GM21423 (cell line): ENCODE results near the gene MAPK7.

Source experiments
- ATAC-seq: cut with Tn5 transposase; IDR thresholded peaks from one replicate; pipeline ENCODE4 v1.9.1; 2021; ENCODE audit warnings: mild to moderate bottlenecking, moderate library complexity; ENCODE audit not compliant: unreplicated experiment

Gene MAPK7

DNA sequence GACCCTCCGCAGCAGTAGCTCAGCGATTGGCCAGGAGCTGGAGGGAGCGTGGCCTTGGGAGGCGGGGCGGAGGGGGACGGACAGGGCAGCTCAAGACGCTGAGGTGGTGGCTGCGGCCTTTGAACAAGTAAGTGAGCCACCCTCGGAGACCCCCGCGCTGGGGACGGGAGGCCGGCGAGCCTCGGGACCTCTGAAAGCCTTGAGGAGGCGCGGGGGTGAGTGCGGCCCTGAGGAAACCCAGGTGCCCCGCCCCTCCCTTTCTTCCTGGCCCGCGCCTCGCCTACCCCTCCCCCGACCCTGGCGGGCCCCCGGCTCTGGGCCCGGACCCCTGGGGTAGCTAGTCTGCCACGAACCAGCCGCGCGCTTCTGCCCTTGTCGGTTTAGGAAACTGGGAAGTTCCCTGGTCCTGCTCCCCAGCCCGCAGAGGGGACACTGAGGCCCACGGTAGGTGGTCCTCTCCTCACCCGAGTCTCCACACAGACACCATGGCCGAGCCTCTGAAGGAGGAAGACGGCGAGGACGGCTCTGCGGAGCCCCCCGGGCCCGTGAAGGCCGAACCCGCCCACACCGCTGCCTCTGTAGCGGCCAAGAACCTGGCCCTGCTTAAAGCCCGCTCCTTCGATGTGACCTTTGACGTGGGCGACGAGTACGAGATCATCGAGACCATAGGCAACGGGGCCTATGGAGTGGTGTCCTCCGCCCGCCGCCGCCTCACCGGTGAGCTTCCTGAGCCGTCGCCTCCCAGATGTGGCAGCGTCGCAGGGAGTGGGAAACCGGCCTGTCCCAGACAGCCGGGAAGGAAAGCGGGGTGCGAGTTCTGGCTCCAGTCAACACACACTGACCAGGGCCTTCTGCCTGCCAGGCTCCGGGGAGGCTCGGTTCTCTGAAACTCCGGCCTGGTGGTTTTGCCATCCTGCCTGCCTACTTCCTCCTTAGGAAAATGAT lies at the start of gene MAPK7:
Gene MAPK7, plus strand, starts transcription at position 83 of the 945 bp plus-strand sequence. Its CDS starts 403 bp downstream, at position 486.
- ATAC-seq: no peak

DNA sequence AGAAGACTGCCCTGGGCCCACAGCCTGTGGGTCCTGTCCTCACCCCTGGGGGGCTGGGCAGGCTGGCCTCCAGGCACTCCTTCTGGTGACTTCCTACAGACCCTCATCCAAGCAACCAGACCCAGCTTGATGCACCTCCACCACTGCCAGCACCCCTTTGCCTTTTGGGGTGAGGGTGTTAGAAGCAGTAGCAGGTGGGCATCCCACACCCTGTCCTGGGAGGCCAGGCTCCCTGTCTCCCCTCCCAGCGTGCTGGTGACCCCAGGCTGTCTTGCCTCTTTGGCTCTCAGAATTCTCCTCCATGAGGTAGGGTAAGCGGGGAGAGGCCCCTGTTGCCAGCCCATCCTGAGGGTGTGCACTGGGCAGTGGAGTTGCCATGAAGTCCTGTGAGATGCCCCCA lies 49.2 kb upstream of the MAPK7 start:
- ATAC-seq: no peak

DNA sequence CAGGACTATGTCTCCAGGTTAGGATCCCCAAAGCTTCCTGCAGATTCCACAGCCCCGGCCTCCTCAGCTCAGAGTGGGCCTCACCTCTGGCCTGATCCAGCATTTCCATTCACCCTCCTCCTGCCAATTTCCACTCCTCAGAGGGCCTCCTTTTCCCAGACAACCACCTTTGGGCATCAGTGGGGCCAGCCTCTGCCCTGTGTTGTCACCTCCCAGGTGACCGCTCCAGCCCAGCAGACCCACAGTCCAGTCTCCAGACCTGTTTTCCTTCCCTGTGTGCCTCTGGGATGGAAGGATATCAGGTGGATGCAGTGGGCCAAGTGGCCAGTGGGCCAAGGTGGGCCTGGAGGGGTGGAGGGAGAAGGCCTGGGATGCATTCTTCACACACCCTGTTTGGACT lies 48.5 kb upstream of the MAPK7 start:
- ATAC-seq: no peak

DNA sequence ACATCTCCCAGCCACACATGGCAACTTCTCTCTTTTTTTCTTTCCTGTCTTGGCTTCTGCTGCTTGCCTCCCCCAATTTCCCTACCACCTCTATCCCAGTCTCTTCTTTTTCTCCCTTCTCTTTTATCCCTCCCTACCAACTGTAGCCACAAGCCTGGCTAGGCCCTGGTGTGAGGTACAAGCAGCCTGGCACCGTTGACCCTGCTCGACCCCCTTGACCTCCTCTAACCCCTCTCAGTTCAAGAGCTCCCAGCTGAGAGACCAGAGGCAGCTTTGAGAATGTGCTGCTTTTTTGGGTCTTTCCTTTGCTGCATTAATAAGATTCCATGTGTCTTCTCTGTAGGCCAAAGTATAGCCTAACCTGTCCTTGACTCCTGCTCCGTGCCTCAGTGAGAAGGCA lies 48.0 kb upstream of the MAPK7 start:
- ATAC-seq: no peak

DNA sequence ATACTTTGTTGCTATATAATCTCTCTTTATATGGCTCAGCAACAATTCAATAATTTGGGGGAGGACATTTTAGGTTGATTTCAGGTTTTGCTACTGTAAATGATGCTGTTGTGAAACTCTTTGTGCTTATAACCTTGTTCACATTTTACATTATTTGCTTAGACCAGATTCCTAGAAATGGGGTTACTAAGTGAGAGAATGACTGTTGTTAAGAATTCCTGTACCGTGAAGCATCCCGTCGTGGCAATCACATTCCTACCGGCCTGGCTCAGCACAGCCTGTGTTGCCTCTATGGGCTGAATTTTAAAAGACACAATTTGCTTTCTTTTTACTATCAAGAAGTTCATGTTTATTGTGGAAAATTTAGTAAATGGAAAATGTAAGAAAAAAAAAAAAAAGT lies 47.2 kb upstream of the MAPK7 start:
- no peak for ATAC-seq

DNA sequence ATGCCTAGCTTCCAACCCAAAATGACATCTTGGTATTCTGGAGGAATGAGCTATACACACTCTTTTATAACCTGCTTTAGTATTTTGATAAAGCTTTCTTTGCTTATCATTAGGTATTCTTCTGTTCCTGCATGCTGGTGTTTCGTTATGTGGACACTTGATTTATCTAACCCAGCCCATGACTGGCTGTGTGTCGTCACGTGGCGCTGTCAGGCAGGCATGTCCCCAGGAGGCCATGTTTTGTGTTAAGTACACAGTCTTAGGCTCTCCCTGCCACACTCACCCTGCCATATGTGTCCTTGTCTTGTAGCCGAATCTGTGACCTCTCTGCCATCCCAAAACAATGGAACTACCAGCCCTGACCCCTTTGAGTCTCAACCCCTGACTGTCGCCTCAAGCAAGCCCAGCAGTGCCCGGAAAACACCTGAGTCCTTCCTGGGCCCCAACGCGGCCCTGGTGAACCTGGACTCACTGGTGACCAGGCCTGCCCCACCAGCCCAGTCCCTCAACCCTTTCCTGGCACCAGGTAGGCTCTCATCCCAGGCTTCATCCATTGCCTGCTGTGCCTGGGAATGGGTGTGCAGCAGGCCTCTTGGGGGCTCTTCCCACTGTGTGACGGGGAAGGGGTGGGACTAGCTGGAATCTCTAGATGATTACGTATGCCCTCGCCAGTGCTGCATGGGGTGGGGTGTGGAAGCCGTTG lies 46.6 kb upstream of the MAPK7 start:
- ATAC-seq: no peak

DNA sequence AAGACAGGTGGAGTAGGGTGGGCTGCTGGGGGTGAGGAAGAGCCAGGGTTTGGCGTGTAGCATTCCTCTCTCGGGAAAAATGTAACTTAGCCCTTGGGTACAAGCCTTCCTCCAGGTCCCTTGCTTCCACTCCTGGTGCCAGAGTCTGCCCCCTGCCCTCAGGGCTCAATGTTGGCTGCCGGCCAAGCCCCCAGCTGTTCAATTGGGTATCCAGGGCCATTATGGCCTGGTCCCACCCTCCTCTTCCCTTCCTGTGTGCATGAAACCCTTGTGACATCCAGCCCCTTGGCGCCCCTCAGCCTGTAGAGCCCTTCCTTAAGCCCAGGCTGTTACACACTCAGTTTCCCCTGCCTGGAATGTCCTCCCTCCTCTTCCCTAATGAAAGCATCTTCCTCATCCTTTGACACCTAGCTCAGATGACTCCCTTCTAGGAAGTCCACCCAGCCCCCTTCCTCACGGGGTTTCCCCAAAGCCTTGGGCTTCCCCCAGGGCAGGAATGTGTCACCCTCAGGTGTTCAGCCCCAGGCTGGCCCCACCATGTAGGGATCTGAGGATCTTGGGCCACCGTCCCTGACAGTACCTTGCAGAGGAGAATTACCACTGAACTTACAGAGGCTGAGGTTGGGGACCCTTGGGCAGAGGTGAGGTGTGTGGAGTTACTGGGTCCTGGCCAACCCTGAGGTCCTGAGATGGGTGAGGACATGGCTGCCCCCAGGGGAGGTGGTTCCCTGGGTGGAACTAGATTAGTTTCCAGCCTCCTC lies 45.7 kb upstream of the MAPK7 start:
- no peak for ATAC-seq

DNA sequence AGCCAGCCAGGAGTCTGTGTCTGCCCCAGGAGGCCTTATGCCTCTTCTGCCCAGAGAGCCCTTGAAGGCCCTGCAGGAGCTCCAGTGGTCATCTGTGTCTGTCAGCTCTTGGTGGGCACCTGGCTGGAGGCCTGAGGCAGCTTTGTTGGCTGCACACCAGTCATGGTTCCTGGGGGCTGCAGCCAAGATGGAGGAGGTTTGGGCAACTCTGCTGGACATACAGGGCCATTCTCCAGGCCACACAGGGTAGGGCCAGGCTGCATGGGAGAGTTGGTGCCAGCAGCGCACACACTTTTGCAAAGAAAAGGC lies 45.2 kb upstream of the MAPK7 start:
- no peak for ATAC-seq

DNA sequence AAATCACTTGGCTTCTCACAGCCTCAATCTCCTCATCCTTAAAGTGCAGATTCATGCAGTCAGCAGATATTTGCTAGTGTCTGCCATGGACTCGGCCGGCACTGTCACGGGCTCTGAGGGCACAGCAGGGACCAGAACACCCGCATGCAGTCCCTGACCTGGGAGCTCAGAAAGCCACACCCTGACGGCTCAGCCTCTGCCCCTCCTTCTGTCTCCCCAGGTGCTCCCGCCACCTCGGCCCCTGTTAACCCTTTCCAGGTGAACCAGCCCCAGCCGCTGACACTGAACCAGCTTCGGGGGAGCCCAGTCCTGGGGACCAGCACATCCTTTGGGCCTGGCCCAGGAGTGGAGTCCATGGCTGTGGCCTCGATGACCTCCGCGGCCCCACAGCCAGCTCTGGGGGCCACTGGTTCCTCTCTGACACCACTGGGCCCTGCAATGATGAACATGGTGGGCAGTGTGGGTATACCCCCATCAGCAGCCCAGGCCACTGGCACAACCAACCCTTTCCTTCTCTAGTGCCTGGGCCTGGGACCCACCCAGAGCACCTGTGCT lies 44.5 kb upstream of the MAPK7 start:
- no peak for ATAC-seq

DNA sequence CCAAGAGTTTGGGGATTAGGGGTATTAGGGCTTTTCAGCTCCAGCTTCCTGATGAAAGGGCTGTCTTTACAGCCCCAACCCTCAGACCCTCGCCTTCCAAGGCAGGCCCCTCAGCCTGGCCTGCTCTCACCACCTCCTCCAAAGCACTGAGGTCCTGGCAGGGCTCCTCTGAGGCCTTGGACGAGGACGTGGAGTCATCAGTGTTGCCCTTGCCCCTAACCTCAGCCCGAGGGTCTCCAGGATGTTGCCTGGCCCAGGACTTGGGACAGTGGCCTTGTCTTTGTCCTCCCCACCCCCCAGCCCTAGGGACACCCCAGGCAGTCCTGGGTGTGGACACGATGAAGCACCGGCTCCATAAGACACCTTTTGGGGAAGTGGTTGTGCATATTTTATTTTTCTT lies 44.0 kb upstream of the MAPK7 start:
- no peak for ATAC-seq

DNA sequence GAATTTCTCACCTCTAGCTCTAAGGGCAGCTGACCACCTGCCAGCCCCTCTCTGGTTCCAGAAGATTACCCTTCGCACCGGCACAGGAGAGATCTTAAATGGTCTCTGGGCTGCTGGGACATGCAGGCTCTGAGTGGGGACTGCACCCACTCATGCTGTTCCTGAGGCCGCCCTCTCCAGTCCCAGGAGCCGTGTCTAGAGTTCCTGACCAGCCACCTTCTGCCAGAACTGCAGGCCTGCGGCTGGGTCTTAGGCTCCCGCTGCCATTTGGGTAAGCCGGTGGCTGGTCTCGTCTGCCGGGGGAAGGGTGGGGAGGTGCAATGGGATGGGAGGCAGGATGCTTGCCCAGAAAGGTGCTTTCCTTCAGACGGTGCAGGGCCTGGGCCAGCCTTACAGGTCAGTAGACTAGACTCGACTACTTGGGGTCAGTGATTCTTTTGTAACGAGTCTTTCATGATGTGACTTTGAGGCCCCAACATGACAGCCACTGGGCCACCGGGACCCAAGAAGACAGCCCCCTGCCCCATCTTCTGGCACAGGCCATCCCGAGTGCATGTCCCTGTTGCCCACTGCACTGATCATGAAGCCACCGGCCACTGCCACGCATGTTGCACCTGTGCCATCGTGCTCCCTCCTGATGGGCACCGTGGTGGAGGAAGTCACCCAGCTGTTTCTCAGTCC lies 42.2 kb upstream of the MAPK7 start:
- no peak for ATAC-seq

DNA sequence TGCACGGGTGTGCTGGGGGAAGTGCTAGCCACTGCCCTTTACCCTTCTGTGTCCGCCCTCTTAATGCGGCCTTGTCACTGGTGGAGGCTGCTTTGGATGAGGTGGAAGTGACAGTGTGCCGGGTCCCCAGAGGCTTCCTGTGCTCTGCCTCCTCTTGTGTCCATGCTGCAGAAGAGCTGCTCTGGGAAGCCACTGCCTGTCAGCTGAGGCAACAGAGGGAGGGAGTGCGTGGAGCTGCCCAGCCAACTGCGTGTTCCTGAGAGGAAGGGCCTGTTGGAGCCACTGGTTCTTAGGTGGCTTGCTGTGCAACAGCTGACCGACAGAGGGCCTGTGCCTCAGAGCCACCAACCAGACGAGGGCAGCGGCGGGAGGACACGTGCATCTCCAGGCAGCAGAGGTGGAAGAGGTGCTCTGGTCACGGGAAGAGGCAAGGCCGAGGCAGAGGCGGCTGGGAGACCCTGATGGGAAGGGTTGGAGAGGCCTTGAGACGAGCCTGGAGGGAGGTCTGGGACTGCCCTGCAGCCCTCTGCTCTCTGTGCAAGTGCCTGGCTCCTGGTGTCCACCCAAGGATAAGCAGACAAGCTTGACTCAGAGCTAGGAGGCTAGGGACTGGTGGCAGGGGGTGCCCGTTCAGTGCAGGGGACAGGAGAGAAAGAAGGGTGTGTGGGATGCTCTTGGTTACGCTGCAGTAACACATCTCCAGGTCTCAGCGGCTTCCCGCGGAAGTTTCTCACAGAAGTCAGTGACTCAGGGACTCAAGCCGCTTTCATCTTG lies 41.2 kb upstream of the MAPK7 start:
- no peak for ATAC-seq

DNA sequence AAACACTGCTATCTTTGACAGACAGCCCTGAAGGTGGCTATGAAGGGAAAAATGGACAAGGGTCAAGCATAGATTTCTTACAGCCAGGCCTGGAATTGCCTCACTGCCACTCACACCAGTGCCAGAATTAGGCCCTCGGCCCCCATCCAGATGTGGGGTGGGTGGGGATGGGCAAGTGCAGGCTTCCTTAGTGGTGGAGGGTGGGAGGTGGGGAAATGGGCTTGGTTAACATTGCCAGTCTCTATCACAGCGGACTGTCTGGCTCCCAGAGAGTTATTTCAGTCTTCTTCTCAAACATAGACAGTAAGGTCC lies 40.6 kb upstream of the MAPK7 start:
- ATAC-seq: no peak

DNA sequence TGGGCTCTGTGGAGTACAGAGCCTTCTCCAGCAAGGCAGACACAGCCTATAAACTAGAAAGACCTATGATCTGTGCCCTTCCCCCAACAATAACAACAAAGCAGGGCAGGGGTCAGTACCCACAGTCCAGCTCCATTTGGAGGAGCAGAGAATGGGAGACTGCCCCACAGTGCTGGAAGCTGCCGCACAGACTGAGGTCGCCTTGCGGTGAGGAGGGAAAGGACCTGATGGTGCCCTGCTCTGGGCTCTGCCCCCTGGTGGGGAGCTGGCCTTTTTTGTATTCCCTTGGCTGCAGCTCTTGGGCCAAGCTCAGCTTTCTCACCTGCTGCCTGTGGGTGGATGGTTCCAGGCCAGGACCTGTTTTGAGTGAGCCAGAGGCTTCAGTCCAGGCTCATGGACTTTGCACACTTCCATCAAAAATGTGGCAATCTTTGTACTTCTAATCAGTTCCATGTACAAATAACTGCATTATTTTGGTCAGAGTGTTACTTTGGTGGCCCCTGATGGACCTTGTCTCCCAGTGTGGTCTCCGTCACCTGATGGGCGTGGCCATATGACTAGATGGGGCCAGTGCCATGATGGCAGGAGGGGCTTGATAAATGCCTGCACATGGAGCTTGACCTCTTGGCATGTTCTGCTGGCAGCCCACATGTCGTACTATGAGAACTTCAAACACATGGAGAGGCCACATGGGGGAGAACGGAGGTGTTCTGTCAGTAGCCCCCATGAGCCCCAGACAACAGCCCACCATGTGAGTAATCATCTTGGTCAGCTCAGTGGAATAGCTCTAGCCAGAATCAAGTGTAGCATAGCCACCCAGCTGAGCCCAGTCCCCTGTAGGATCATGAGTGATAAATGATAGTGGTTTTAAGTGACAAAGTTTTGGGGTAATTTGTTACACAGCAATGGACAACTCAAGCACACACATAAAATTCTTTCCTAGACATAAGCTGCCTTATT lies 40.0 kb upstream of the MAPK7 start:
- peak; percentile 63 for ATAC-seq

DNA sequence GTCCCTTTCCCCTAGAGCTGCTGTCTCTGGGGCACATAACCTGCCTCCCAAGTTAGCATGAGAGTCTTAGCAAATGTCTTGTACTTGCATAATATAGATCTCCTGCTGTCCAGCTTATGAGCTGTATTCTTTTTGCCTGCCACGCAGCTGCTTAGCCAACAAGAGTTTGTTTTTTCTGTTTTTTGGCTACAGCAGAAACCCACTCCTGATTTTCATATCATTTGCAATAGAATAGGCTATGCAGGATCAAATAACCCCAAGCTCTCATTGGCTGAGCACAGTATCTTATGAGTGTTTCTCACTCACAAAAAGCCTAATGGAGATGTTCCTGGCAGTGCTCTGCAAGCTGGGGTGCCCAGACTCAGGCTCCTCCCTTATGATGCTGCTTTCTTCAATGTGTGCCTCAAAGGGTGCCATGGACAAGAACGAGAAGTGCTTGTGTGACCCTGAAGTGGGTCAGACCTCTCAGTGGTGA lies 38.9 kb upstream of the MAPK7 start:
- no peak for ATAC-seq

DNA sequence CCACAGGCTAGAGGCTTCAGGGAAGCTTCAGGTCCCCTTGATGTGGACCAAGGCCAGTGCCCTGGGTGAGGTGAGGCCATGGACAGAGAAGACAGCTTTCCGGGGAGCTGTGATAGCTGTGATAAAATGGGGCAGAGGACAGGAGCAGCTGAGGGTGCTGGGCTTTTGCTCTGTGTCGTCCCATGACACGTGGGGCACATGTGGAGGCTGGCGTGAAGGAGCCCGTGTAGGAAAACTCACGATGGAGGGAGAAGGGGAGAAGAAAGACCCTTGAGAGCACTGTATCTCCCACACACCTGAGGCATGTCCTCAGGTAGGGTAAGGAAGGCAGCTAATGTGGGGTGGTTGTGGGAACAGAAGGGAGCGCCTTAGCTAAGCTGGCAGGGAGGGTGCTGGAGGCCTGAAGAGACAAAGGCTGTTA lies 37.1 kb upstream of the MAPK7 start:
- no peak for ATAC-seq

DNA sequence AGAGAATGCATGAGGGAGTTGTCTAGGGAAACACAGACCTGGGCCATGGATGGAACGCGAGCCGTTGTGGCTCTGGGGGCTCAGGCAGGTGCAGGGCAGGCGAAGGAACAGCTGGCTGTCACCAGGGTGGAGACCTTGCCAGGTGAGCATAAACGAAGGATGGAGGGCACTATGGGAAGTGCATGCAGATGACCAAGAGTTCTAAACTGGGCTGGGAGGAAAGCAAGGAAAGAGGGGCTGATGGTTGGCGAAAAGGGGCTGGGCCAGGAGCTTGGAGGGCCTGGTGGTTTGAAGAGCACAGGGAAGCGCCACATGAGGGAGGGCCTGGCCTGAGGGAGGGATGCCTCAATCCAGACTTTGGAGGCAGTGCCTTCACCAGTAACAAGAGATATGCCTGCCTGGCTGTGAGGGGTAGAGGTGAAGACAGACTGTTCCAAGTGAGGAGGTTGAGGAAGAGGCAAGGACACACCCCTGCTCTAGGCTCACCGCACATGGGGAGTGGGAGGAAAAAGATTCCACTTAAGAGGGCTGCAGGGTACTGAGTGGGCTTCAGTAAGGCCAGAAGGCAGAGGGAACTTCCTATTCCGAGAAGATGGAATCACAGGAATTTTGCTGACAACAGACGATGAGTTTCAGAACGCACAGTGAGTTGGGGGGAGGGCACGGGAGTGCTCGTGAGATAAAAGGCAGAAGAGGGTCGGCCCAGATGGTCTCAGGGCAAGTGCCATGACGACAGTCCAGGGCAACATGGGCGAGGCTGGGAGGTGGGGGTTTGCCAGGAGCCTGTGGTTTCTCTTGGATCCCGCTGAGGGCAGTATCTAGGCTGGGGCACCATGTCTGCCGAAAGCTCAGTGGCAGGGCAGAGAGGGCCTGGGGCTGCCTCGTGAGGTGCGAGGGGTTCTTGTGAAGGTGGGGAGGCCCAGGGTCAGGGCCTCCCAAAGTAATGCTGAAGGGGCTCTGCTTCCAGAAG lies 36.4 kb upstream of the MAPK7 start:
- no peak for ATAC-seq
